GM23338 (cell line): ENCODE results near the gene FGF23. TPM values are rescaled to one million over a fixed set of nuclear protein-coding genes. Genes with fewer than 3 reads are reported as not detected.

ENCODE experiments used
- ATAC-seq: fragments of 200-7000 bp; cut with Tn5 transposase; 3 replicates; pipeline ENCODE4 v1.9.1; 2020
- DNase-seq: peaks from one replicate; pipeline ENCODE4 v3.0.0-alpha.2; 2015; ENCODE audit warnings: low spot score
- H2AFZ ChIP-seq: fragments of 200-600 bp; sonication (generic); 2 replicates; pipeline ENCODE4 v1.8.0; 2016; ENCODE audit warnings: antibody characterized with exemption, mild to moderate bottlenecking, moderate library complexity
- H3F3A ChIP-seq: fragments of 200-600 bp; sonication (generic); replicated peaks from 2 replicates; pipeline ENCODE4 v1.8.0; 2017; ENCODE audit warnings: antibody characterized with exemption, mixed run types, low read depth
- H3K27ac ChIP-seq: fragments of 200-600 bp; sonication (generic); 2 replicates; pipeline ENCODE4 v1.6.1; 2016; ENCODE audit warnings: low read depth
- H3K27me3 ChIP-seq: fragments of 200-600 bp; sonication (generic); 2 replicates; pipeline ENCODE4 v1.8.0; 2016; ENCODE audit warnings: mild to moderate bottlenecking, mixed run types, moderate library complexity; ENCODE audit not compliant: insufficient read depth
- H3K36me3 ChIP-seq: fragments of 200-600 bp; sonication (generic); 2 replicates; pipeline ENCODE4 v1.8.0; 2016; ENCODE audit warnings: mild to moderate bottlenecking; ENCODE audit not compliant: insufficient read depth
- H3K4me1 ChIP-seq: fragments of 200-600 bp; sonication (generic); 2 replicates; pipeline ENCODE4 v1.8.0; 2016; ENCODE audit warnings: mild to moderate bottlenecking, moderate library complexity; ENCODE audit not compliant: insufficient read depth
- H3K4me2 ChIP-seq: fragments of 200-600 bp; sonication (generic); 2 replicates; pipeline ENCODE4 v1.7.1; 2017; ENCODE audit warnings: mixed run types
- H3K4me3 ChIP-seq: fragments of 200-600 bp; sonication (generic); 2 replicates; pipeline ENCODE4 v1.6.1; 2016; ENCODE audit warnings: mixed run types
- H3K79me2 ChIP-seq: fragments of 200-600 bp; sonication (generic); replicated peaks from 2 replicates; pipeline ENCODE4 v1.8.0; 2017; ENCODE audit warnings: mild to moderate bottlenecking; ENCODE audit not compliant: insufficient read depth
- H3K9me2 ChIP-seq: fragments of 200-600 bp; sonication (generic); 2 replicates; pipeline ENCODE4 v1.8.0; 2017; ENCODE audit not compliant: insufficient read depth
- H4K20me1 ChIP-seq: fragments of 200-600 bp; sonication (generic); replicated peaks from 2 replicates; pipeline ENCODE4 v1.8.0; 2017; ENCODE audit warnings: mild to moderate bottlenecking; ENCODE audit not compliant: insufficient read depth
- H3K27ac Mint-ChIP-seq: 2 replicates; pipeline ENCODE4 v1.8.0; 2020; ENCODE audit warnings: inconsistent platforms, mild to moderate bottlenecking, moderate library complexity, mixed read lengths
- H3K27me3 Mint-ChIP-seq: 3 replicates; pipeline ENCODE4 v1.8.0; 2022; ENCODE audit warnings: low read depth, mild to moderate bottlenecking, moderate library complexity, mixed read lengths, inconsistent platforms; ENCODE audit not compliant: insufficient read depth, poor library complexity
- H3K36me3 Mint-ChIP-seq: 3 replicates; pipeline ENCODE4 v1.8.0; 2021; ENCODE audit warnings: low read depth, mild to moderate bottlenecking, inconsistent platforms, moderate library complexity, mixed read lengths
- H3K4me1 Mint-ChIP-seq: 3 replicates; pipeline ENCODE4 v1.8.0; 2020; ENCODE audit warnings: mild to moderate bottlenecking, inconsistent platforms, mixed read lengths
- H3K4me3 Mint-ChIP-seq: 3 replicates; pipeline ENCODE4 v1.8.0; 2021; ENCODE audit warnings: moderate library complexity, mild to moderate bottlenecking, inconsistent platforms, mixed read lengths
- H3K9me3 Mint-ChIP-seq: 3 replicates; pipeline ENCODE4 v1.8.0; 2020; ENCODE audit warnings: moderate library complexity, mild to moderate bottlenecking, inconsistent platforms, mixed read lengths
- CREB1 ChIP-seq: fragments of 250-450 bp; sonication (Bioruptor Pico); IDR thresholded peaks from 2 replicates; pipeline ENCODE4 v1.5.0; 2020; ENCODE audit warnings: low read depth, mild to moderate bottlenecking, moderate library complexity
- EZH2 ChIP-seq: fragments of 200-600 bp; sonication (generic); IDR thresholded peaks from one replicate; pipeline ENCODE4 v1.8.0; 2017; ENCODE audit warnings: antibody characterized with exemption, mild to moderate bottlenecking, low read depth; ENCODE audit not compliant: unreplicated experiment
- EZH2phosphoT487 ChIP-seq: fragments of 200-600 bp; sonication (generic); IDR thresholded peaks from one replicate; pipeline ENCODE4 v1.8.1; 2018; ENCODE audit warnings: antibody characterized with exemption; ENCODE audit not compliant: unreplicated experiment
- JUNB ChIP-seq: IDR thresholded peaks from one replicate; pipeline ENCODE4 v1.6.1; 2016; ENCODE audit warnings: antibody characterized with exemption; ENCODE audit not compliant: unreplicated experiment
- REST ChIP-seq: IDR thresholded peaks from one replicate; pipeline ENCODE4 v1.6.1; 2018; ENCODE audit warnings: antibody characterized with exemption; ENCODE audit not compliant: unreplicated experiment
- polyA plus RNA-seq: library from polyadenylated mRNA; unstranded; fragments of >200 nt; fragmentation: Nextera tagmentation; extraction: Ambion mirVana; gene quantifications from 2 replicates; pipeline ENCODE4 v1.2.1, GENCODE V29; 2016
- total RNA-seq: library from RNA; depleted of rRNA; stranded (reverse); fragments of >200 nt; shearing (Covaris generic); gene quantifications from 2 replicates; pipeline ENCODE4 v1.2.3, GENCODE V29; 2014
- TF ChIP-seq, protein P1 (sequence below), 2 experiments: fragments of 200-600 bp in 1 of 2; sonication (generic) in 1 of 2; conservative IDR thresholded peaks; 2 replicates each; pipeline versions ENCODE4 v1.5.1 to v1.6.1; 2016 to 2017; ENCODE audit warnings: antibody characterized with exemption in 2 of 2, low read depth in 2 of 2, mild to moderate bottlenecking in 2 of 2, moderate library complexity in 1 of 2
- TF ChIP-seq, protein P2 (sequence below): fragments of 250-450 bp; sonication (Bioruptor Pico); IDR thresholded peaks from 2 replicates; pipeline ENCODE4 v1.5.0; 2020; ENCODE audit warnings: mild to moderate bottlenecking, moderate library complexity
- TF ChIP-seq, protein P3 (sequence below): IDR thresholded peaks from 2 replicates; pipeline ENCODE4 v1.6.1; 2016; ENCODE audit warnings: antibody characterized with exemption

FGF23 gene
- total and polyA plus RNA-seq, 2 experiments from 2014 or later: 0.44 to 0.56 TPM

GRCh38 chr12:4324366-4324765 lies 55.1 kb downstream of the FGF23 start:
- H3K27ac ChIP-seq: no peak overlapping the region
- peaks cover 10% of the 10 kb centered on the region for H3K27me3 Mint-ChIP-seq
- no peak overlapping the region for H2AFZ ChIP-seq
- no peaks in the 10 kb centered on the region for H3K36me3 ChIP-seq
- no peak for DNase-seq
- peaks cover 9% of the 10 kb centered on the region; the same call in 1 of the 2 replicates for H3F3A ChIP-seq
- H3K9me2 ChIP-seq: no peaks in the 10 kb centered on the region
- H3K4me1 ChIP-seq: peaks cover 4% of the 10 kb centered on the region
- H3K36me3 Mint-ChIP-seq: peaks cover 15% of the 10 kb centered on the region
- peaks cover 3% of the 10 kb centered on the region; the same call in 1 of the 2 replicates for H3K27me3 ChIP-seq
- H3K79me2 ChIP-seq: peaks cover 77% of the 10 kb centered on the region
- ATAC-seq: no peak
- H3K4me3 Mint-ChIP-seq: no peak overlapping the region
- H3K4me2 ChIP-seq: no peak overlapping the region
- no peak overlapping the region for H3K27ac Mint-ChIP-seq
- peaks cover 17% of the 10 kb centered on the region for H3K4me1 Mint-ChIP-seq
- TF ChIP-seq CREB1 (CRISPR knock-in tag) (no peak), JUNB (no peak), REST (no peak), EZH2 (no peak), EZH2phosphoT487 (no peak)
- TF ChIP-seq, protein P1, sequence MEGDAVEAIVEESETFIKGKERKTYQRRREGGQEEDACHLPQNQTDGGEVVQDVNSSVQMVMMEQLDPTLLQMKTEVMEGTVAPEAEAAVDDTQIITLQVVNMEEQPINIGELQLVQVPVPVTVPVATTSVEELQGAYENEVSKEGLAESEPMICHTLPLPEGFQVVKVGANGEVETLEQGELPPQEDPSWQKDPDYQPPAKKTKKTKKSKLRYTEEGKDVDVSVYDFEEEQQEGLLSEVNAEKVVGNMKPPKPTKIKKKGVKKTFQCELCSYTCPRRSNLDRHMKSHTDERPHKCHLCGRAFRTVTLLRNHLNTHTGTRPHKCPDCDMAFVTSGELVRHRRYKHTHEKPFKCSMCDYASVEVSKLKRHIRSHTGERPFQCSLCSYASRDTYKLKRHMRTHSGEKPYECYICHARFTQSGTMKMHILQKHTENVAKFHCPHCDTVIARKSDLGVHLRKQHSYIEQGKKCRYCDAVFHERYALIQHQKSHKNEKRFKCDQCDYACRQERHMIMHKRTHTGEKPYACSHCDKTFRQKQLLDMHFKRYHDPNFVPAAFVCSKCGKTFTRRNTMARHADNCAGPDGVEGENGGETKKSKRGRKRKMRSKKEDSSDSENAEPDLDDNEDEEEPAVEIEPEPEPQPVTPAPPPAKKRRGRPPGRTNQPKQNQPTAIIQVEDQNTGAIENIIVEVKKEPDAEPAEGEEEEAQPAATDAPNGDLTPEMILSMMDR (conservative IDR thresholded peaks at IDR 0.05; ENCODE audit: low read depth in 2 of 2): no peak
- TF ChIP-seq, protein P2, sequence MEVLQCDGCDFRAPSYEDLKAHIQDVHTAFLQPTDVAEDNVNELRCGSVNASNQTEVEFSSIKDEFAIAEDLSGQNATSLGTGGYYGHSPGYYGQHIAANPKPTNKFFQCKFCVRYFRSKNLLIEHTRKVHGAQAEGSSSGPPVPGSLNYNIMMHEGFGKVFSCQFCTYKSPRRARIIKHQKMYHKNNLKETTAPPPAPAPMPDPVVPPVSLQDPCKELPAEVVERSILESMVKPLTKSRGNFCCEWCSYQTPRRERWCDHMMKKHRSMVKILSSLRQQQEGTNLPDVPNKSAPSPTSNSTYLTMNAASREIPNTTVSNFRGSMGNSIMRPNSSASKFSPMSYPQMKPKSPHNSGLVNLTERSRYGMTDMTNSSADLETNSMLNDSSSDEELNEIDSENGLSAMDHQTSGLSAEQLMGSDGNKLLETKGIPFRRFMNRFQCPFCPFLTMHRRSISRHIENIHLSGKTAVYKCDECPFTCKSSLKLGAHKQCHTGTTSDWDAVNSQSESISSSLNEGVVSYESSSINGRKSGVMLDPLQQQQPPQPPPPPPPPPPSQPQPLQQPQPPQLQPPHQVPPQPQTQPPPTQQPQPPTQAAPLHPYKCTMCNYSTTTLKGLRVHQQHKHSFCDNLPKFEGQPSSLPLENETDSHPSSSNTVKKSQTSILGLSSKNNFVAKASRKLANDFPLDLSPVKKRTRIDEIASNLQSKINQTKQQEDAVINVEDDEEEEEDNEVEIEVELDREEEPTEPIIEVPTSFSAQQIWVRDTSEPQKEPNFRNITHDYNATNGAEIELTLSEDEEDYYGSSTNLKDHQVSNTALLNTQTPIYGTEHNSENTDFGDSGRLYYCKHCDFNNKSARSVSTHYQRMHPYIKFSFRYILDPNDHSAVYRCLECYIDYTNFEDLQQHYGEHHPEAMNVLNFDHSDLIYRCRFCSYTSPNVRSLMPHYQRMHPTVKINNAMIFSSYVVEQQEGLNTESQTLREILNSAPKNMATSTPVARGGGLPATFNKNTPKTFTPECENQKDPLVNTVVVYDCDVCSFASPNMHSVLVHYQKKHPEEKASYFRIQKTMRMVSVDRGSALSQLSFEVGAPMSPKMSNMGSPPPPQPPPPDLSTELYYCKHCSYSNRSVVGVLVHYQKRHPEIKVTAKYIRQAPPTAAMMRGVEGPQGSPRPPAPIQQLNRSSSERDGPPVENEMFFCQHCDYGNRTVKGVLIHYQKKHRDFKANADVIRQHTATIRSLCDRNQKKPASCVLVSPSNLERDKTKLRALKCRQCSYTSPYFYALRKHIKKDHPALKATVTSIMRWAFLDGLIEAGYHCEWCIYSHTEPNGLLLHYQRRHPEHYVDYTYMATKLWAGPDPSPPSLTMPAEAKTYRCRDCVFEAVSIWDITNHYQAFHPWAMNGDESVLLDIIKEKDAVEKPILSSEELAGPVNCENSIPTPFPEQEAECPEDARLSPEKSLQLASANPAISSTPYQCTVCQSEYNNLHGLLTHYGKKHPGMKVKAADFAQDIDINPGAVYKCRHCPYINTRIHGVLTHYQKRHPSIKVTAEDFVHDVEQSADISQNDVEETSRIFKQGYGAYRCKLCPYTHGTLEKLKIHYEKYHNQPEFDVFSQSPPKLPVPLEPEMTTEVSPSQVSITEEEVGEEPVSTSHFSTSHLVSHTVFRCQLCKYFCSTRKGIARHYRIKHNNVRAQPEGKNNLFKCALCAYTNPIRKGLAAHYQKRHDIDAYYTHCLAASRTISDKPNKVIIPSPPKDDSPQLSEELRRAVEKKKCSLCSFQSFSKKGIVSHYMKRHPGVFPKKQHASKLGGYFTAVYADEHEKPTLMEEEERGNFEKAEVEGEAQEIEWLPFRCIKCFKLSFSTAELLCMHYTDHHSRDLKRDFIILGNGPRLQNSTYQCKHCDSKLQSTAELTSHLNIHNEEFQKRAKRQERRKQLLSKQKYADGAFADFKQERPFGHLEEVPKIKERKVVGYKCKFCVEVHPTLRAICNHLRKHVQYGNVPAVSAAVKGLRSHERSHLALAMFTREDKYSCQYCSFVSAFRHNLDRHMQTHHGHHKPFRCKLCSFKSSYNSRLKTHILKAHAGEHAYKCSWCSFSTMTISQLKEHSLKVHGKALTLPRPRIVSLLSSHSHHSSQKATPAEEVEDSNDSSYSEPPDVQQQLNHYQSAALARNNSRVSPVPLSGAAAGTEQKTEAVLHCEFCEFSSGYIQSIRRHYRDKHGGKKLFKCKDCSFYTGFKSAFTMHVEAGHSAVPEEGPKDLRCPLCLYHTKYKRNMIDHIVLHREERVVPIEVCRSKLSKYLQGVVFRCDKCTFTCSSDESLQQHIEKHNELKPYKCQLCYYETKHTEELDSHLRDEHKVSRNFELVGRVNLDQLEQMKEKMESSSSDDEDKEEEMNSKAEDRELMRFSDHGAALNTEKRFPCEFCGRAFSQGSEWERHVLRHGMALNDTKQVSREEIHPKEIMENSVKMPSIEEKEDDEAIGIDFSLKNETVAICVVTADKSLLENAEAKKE (CRISPR knock-in tag): no peak
- TF ChIP-seq, protein P3, sequence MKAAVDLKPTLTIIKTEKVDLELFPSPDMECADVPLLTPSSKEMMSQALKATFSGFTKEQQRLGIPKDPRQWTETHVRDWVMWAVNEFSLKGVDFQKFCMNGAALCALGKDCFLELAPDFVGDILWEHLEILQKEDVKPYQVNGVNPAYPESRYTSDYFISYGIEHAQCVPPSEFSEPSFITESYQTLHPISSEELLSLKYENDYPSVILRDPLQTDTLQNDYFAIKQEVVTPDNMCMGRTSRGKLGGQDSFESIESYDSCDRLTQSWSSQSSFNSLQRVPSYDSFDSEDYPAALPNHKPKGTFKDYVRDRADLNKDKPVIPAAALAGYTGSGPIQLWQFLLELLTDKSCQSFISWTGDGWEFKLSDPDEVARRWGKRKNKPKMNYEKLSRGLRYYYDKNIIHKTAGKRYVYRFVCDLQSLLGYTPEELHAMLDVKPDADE: no peak
- no peaks in the 10 kb centered on the region; the same call in 1 of the 3 replicates for H3K9me3 Mint-ChIP-seq
- H3K4me3 ChIP-seq: no peak overlapping the region
- H4K20me1 ChIP-seq: peaks cover 7% of the 10 kb centered on the region; the same call in 1 of the 2 replicates
